Endodermal cell (in vitro differentiated cells): ENCODE measurements around the gene ITGB1. TPM values are rescaled to one million over a fixed set of nuclear protein-coding genes. Genes with fewer than 3 reads are reported as not detected.

Experiments used
- DNase-seq: peaks from one replicate; pipeline ENCODE4 v3.0.0-alpha.2; 2017
- H3K27ac ChIP-seq: 2 replicates; pipeline ENCODE4 v1.5.1; 2013; ENCODE audit warnings: mild to moderate bottlenecking, low read depth, low read length, moderate library complexity
- H3K27me3 ChIP-seq: 2 replicates; pipeline ENCODE4 v1.6.1; 2013; ENCODE audit warnings: mild to moderate bottlenecking, low read length, moderate library complexity; ENCODE audit not compliant: insufficient read depth, control insufficient read depth, poor library complexity, severe bottlenecking
- H3K36me3 ChIP-seq: 2 replicates; pipeline ENCODE4 v1.7.0; 2013; ENCODE audit warnings: mild to moderate bottlenecking, low read length, moderate library complexity; ENCODE audit not compliant: control insufficient read depth, insufficient read depth
- H3K4me1 ChIP-seq: one replicate; pipeline ENCODE4 v1.7.0; 2013; ENCODE audit warnings: low read length; ENCODE audit not compliant: control insufficient read depth, insufficient read depth
- H3K4me3 ChIP-seq: 2 replicates; pipeline ENCODE4 v1.5.1; 2013; ENCODE audit warnings: mild to moderate bottlenecking, low read length, moderate library complexity
- H3K9ac ChIP-seq: 2 replicates; pipeline ENCODE4 v1.6.1; 2013; ENCODE audit warnings: mild to moderate bottlenecking, low read length, moderate library complexity; ENCODE audit not compliant: poor library complexity, severe bottlenecking; ENCODE audit errors: extremely low read depth
- H3K9me3 ChIP-seq: 2 replicates; pipeline ENCODE4 v1.6.1; 2013; ENCODE audit warnings: mild to moderate bottlenecking, low read length, moderate library complexity; ENCODE audit not compliant: control insufficient read depth
- H3K27ac Mint-ChIP-seq: 2 replicates; pipeline ENCODE4 v1.8.0; 2020; ENCODE audit warnings: mixed read lengths
- H3K27me3 Mint-ChIP-seq: 2 replicates; pipeline ENCODE4 v1.8.0; 2021; ENCODE audit warnings: mild to moderate bottlenecking, mixed read lengths; ENCODE audit not compliant: insufficient read depth
- H3K36me3 Mint-ChIP-seq: 2 replicates; pipeline ENCODE4 v1.8.0; 2020; ENCODE audit warnings: low read depth, mixed read lengths
- H3K4me1 Mint-ChIP-seq: 2 replicates; pipeline ENCODE4 v1.8.0; 2020; ENCODE audit warnings: mixed read lengths
- H3K4me3 Mint-ChIP-seq: 2 replicates; pipeline ENCODE4 v1.8.0; 2020; ENCODE audit warnings: mild to moderate bottlenecking, moderate library complexity, mixed read lengths
- H3K9me3 Mint-ChIP-seq: 2 replicates; pipeline ENCODE4 v1.8.0; 2020; ENCODE audit warnings: mild to moderate bottlenecking, mixed read lengths
- WGBS, 2 experiments: methylation state at CpG; one replicate each; pipeline versions ENCODE4 v1.1.5 to v1.1.7; 2013; ENCODE audit warnings: missing lambda C conversion rate in 2 of 2, mixed read lengths in 1 of 2; ENCODE audit not compliant: insufficient coverage in 1 of 2, insufficient read length in 1 of 2; 5-methylcytosine and 5-hydroxymethylcytosine counted together
- total RNA-seq, 2 donors: library from RNA; stranded (reverse); fragmentation: NEBNext Ultra II Directional in 1 of 2; extraction: Animal tissue kit (Norgen Biotek cat#: 25700) in 1 of 2; gene quantifications; 2 replicates in 1 of 2; 3 replicates in 1 of 2; pipeline ENCODE4 v1.2.1, GENCODE V29; 2021
- TF ChIP-seq, protein P1 (sequence below): fragments of 200-600 bp; sonication (generic); conservative IDR thresholded peaks from 2 replicates; pipeline ENCODE4 v1.5.0; 2021; ENCODE audit warnings: antibody characterized with exemption, mild to moderate bottlenecking

The ITGB1 gene
- total RNA-seq, 2 donors from 2014 or later = 239 to 285 TPM

DNA sequence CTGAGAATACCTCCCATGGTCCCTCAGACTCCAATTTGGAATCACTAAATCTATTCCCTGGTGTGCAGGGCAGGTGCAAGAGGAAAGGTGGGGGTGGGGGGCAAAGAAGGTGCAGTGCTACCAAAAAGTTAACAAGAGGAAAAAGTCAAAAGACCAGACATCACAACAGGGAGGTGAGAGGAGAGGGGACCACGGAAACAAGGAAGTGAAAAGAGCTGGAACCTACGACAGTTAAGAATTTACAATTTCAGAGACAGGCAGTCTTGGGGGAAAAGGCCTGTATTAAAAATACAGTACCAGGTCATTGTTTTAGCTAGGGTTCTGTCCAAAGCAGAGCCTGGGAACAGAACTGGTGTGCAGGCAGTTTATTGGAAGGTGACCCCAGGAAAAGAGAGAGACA is 14.6 kb downstream of the ITGB1 start:
- Mint-ChIP-seq H3K4me1 (peaks cover 49% of the 10 kb centered on the region), H3K4me3 (no peak overlapping the region)
- TF ChIP-seq, protein P1, sequence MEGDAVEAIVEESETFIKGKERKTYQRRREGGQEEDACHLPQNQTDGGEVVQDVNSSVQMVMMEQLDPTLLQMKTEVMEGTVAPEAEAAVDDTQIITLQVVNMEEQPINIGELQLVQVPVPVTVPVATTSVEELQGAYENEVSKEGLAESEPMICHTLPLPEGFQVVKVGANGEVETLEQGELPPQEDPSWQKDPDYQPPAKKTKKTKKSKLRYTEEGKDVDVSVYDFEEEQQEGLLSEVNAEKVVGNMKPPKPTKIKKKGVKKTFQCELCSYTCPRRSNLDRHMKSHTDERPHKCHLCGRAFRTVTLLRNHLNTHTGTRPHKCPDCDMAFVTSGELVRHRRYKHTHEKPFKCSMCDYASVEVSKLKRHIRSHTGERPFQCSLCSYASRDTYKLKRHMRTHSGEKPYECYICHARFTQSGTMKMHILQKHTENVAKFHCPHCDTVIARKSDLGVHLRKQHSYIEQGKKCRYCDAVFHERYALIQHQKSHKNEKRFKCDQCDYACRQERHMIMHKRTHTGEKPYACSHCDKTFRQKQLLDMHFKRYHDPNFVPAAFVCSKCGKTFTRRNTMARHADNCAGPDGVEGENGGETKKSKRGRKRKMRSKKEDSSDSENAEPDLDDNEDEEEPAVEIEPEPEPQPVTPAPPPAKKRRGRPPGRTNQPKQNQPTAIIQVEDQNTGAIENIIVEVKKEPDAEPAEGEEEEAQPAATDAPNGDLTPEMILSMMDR = no peak

DNA sequence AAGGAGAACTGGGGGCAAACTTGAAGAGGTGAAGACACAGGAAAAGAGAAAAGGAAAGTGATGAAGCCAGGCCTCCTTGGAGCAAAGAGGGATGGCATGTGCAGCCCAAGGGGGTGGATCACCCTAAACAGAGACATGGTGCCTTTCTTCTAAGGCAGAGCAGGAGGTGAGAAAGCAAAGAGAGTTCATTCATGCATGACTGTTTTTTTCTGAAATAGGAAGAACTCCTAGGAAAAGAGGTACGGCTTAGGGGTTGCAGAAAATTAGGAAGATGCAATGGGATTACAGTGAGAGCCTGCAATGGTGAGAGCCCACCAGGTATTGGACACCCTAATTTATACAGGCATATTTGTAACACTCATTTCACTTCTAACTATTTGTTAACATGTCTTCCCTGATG is 15.9 kb downstream of the ITGB1 start:
- H3K4me3 ChIP-seq = no peak overlapping the region
- H3K4me3 Mint-ChIP-seq = no peak overlapping the region
- no peak overlapping the region for H3K9ac ChIP-seq
- H3K27me3 Mint-ChIP-seq = no peaks in the 10 kb centered on the region
- no peaks in the 10 kb centered on the region for H3K9me3 ChIP-seq
- no peaks in the 10 kb centered on the region for H3K27me3 ChIP-seq
- H3K4me1 ChIP-seq = peaks cover 15% of the 10 kb centered on the region
- no peak overlapping the region for H3K27ac Mint-ChIP-seq
- no peaks in the 10 kb centered on the region for H3K9me3 Mint-ChIP-seq
- DNase-seq = no peak
- H3K36me3 Mint-ChIP-seq = no peaks in the 10 kb centered on the region
- peaks cover 54% of the 10 kb centered on the region for H3K4me1 Mint-ChIP-seq
- no peaks in the 10 kb centered on the region for H3K36me3 ChIP-seq
- 80 to 100% methylated on average over 1 of the region's 1 CpG for WGBS, 2 experiments
- no peak overlapping the region for H3K27ac ChIP-seq
- TF ChIP-seq, protein P1 = no peak

More for the DNA sequence above, 14.6 kb downstream of the ITGB1 start:
- Histone ChIP-seq H3K9ac (no peak overlapping the region), H3K36me3 (no peaks in the 10 kb centered on the region), H3K27me3 (no peaks in the 10 kb centered on the region), H3K4me1 (peaks cover 10% of the 10 kb centered on the region), H3K4me3 (no peak overlapping the region), H3K27ac (no peak overlapping the region), H3K9me3 (no peaks in the 10 kb centered on the region)
- DNase-seq = no peak
- H3K27ac Mint-ChIP-seq = no peak overlapping the region
- no peaks in the 10 kb centered on the region for H3K36me3 Mint-ChIP-seq
- no peaks in the 10 kb centered on the region for H3K27me3 Mint-ChIP-seq
- WGBS, 2 experiments = 87 to 100% methylated on average over 2 of the region's 2 CpGs
- H3K9me3 Mint-ChIP-seq = no peaks in the 10 kb centered on the region

DNA sequence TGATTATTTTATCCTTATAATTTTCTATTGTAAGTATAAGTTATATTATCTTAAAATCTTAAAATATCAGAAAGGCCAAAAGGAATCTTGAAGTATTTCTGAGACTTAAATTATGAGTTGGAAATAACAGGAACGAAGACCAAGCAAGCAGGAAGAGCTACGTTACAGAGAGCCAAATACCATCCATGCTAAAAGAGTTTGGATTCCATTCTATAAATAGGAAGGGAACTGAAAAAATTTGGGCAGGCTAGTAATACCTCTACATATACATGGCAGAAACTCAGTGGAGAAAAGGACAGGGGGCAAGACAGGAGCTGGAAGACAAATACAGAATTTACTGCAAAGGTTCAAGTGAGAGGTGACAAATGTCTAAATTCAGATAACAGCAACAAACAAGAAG is 16.7 kb downstream of the ITGB1 start:
- WGBS, 2 experiments = 97 to 100% methylated on average over 1 to 2 of the region's 2 CpGs
- Mint-ChIP-seq H3K9me3 (no peaks in the 10 kb centered on the region), H3K4me1 (peaks cover 52% of the 10 kb centered on the region), H3K27ac (no peak overlapping the region), H3K36me3 (no peaks in the 10 kb centered on the region), H3K4me3 (no peak overlapping the region), H3K27me3 (no peaks in the 10 kb centered on the region)
- H3K4me3 ChIP-seq = no peak overlapping the region
- TF ChIP-seq, protein P1 = no peak
- peaks cover 15% of the 10 kb centered on the region for H3K4me1 ChIP-seq
- no peak overlapping the region for H3K9ac ChIP-seq
- H3K36me3 ChIP-seq = no peaks in the 10 kb centered on the region
- no peaks in the 10 kb centered on the region for H3K9me3 ChIP-seq
- no peak for DNase-seq
- no peak overlapping the region for H3K27ac ChIP-seq
- H3K27me3 ChIP-seq = no peaks in the 10 kb centered on the region
